B cell (primary cell): Measurements from ENCODE around the gene RBM6. TPM values are rescaled to one million over a fixed set of nuclear protein-coding genes. Genes with fewer than 3 reads are reported as not detected.

Experiments
- ATAC-seq: fragments of 200-7000 bp; cut with Tn5 transposase; one replicate; pipeline ENCODE4 v1.10.0; 2021; ENCODE audit warnings: low read depth, mild to moderate bottlenecking, moderate number of reproducible peaks, moderate library complexity
- CTCF ChIA-PET: fragments of 350-600 bp; sonication (Branson Sonifier 250); formaldehyde crosslinking; loops from one replicate; lab custom pipeline; 2021; ENCODE audit warnings: antibody characterized with exemption, inconsistent platforms; lab: Charles Lee
- POLR2A ChIA-PET: fragments of 350-600 bp; sonication (Branson Sonifier 250); formaldehyde crosslinking; loops from one replicate; lab custom pipeline; 2021; ENCODE audit warnings: antibody characterized with exemption; lab: Charles Lee
- DNase-seq: peaks from one replicate; pipeline ENCODE4 v3.0.0; 2013
- H2AFZ ChIP-seq: 2 replicates; pipeline ENCODE4 v1.6.1; 2012; ENCODE audit warnings: mild to moderate bottlenecking, low read depth, low read length; ENCODE audit not compliant: insufficient read depth, poor library complexity, severe bottlenecking
- H3K27ac ChIP-seq, 2 donors: 1 replicate in 1 of 2; 2 replicates in 1 of 2; pipeline ENCODE4 v1.5.1; 2012 to 2013; ENCODE audit warnings: low read length in 2 of 2, mild to moderate bottlenecking in 2 of 2, moderate library complexity in 1 of 2
- H3K27me3 ChIP-seq, 4 experiments: fragments of 200-600 bp in 1 of 4; sonication (generic) in 1 of 4; replicated peaks in 1 of 4; 1 replicate in 2 of 4; 2 replicates in 2 of 4; pipeline versions ENCODE4 v1.6.1 to v1.7.0; 2013 to 2016; ENCODE audit warnings: low read length in 3 of 4, mild to moderate bottlenecking in 2 of 4, mixed read lengths in 1 of 4, moderate library complexity in 1 of 4; ENCODE audit not compliant: insufficient read depth in 4 of 4, control insufficient read depth in 3 of 4; ENCODE audit errors: control extremely low read depth in 1 of 4
- H3K36me3 ChIP-seq, 2 experiments: replicated peaks in 1 of 2; 1 replicate in 1 of 2; 2 replicates in 1 of 2; pipeline versions ENCODE4 v1.6.1 to v1.7.1; 2013; ENCODE audit warnings: low read length in 1 of 2; ENCODE audit not compliant: insufficient read depth in 2 of 2, control insufficient read depth in 1 of 2; ENCODE audit errors: control extremely low read depth in 1 of 2, extremely low read depth in 1 of 2
- H3K4me1 ChIP-seq, 2 donors: fragments of 200-600 bp in 1 of 2; sonication (generic) in 1 of 2; 1 replicate in 1 of 2; 2 replicates in 1 of 2; pipeline versions ENCODE4 v1.5.1 to v1.6.1; 2013 to 2017; ENCODE audit warnings: low read length in 2 of 2; ENCODE audit not compliant: control insufficient read depth in 2 of 2, insufficient read depth in 2 of 2
- H3K4me2 ChIP-seq: replicated peaks from 2 replicates; pipeline ENCODE3; 2012; ENCODE audit warnings: mild to moderate bottlenecking, low read depth, low read length; ENCODE audit not compliant: poor library complexity, severe bottlenecking
- H3K4me3 ChIP-seq, 5 experiments: fragments of 200-600 bp in 1 of 5; sonication (generic) in 1 of 5; 1 replicate in 3 of 5; 2 replicates in 2 of 5; pipeline versions ENCODE4 v1.5.1 to v1.7.0; 2011 to 2016; ENCODE audit warnings: low read length in 4 of 5, mild to moderate bottlenecking in 4 of 5, low read depth in 2 of 5, control low read depth in 1 of 5, moderate library complexity in 1 of 5; ENCODE audit not compliant: insufficient read depth in 1 of 5; ENCODE audit errors: control extremely low read depth in 1 of 5, extremely low read depth in 1 of 5
- H3K79me2 ChIP-seq: fragments of 200-600 bp; sonication (generic); one replicate; pipeline ENCODE4 v1.6.0; 2016; ENCODE audit warnings: low read length; ENCODE audit not compliant: control insufficient read depth, insufficient read depth
- H3K9ac ChIP-seq: fragments of 200-600 bp; sonication (generic); 2 replicates; pipeline ENCODE4 v1.6.1; 2017; ENCODE audit warnings: mild to moderate bottlenecking, low read length, moderate library complexity
- H3K9me3 ChIP-seq, 3 donors: one replicate each; pipeline versions ENCODE4 v1.6.1 to v1.7.1; 2013; ENCODE audit warnings: low read length in 2 of 3; ENCODE audit not compliant: control insufficient read depth in 2 of 3, insufficient read depth in 1 of 3; ENCODE audit errors: control extremely low read depth in 1 of 3
- H4K20me1 ChIP-seq: 2 replicates; pipeline ENCODE4 v1.6.0; 2012; ENCODE audit warnings: mild to moderate bottlenecking, low read length; ENCODE audit not compliant: insufficient read depth, control insufficient read depth, poor library complexity, severe bottlenecking
- H3K27ac Mint-ChIP-seq: one replicate; pipeline ENCODE4 v1.8.0; 2021; ENCODE audit warnings: mixed read lengths
- H3K27me3 Mint-ChIP-seq: one replicate; pipeline ENCODE4 v1.8.0; 2021; ENCODE audit warnings: mixed read lengths
- H3K4me1 Mint-ChIP-seq: one replicate; pipeline ENCODE4 v1.8.0; 2021; ENCODE audit warnings: mixed read lengths
- H3K4me3 Mint-ChIP-seq: one replicate; pipeline ENCODE4 v1.8.0; 2021; ENCODE audit warnings: mixed read lengths
- H3K9me3 Mint-ChIP-seq: one replicate; pipeline ENCODE4 v1.8.0; 2022; ENCODE audit warnings: mixed read lengths; ENCODE audit not compliant: insufficient read depth
- CTCF ChIP-seq: fragments of 200-600 bp; IDR thresholded peaks from one replicate; pipeline ENCODE4 v1.8.0; 2022; ENCODE audit warnings: antibody characterized with exemption, mild to moderate bottlenecking
- EZH2 ChIP-seq: IDR thresholded peaks from 2 replicates; pipeline ENCODE4 v1.6.1; 2012; ENCODE audit warnings: borderline replicate concordance, low read depth, mild to moderate bottlenecking, moderate library complexity, low read length; ENCODE audit not compliant: insufficient read depth, poor library complexity, severe bottlenecking
- WGBS: methylation state at CpG from one replicate; pipeline ENCODE4 v1.1.5; 2013; ENCODE audit warnings: missing lambda C conversion rate; ENCODE audit not compliant: insufficient coverage; 5-methylcytosine and 5-hydroxymethylcytosine counted together
- intact Hi-C: fragments of 100-400 bp; cut with micrococcal nuclease; formaldehyde crosslinking; loops from one replicate; pipeline ENCODE4 v1.10.0; 2022
- polyA plus RNA-seq: library from polyadenylated mRNA; depleted of rRNA; stranded (reverse); fragments of >200 nt; gene quantifications from 2 replicates; pipeline ENCODE4 v1.2.3, GENCODE V29; 2012
- total RNA-seq, 2 donors: library from RNA; stranded (reverse); fragments of 120-200 nt in 1 of 2; gene quantifications; 1 replicate in 1 of 2; 2 replicates in 1 of 2; pipeline versions ENCODE4 v1.2.3 to v1.2.4, GENCODE V29; 2013 to 2022

The RBM6 gene
- total and polyA plus RNA-seq, 2 donors (not counting 1 experiment from before 2014, with no cell fraction given) = 223 to 285 TPM

- ChIA-PET POLR2A (interaction anchor here (0.6 kb wide), 1 partner anchor 1102 kb away, joined by 3 read pairs; no protein-coding TSS in a partner anchor), CTCF (no interaction called here)
- no peaks in the 10 kb centered on the region for H3K27me3 Mint-ChIP-seq
- peak overlapping the region; percentile 11 for H3K27ac Mint-ChIP-seq
- H3K9me3 ChIP-seq = no peaks in the 10 kb centered on the region
- H3K4me1 Mint-ChIP-seq = peaks cover 56% of the 10 kb centered on the region
- no peak overlapping the region for H3K4me3 ChIP-seq
- DNase-seq = peak; percentile 46
- H3K4me3 Mint-ChIP-seq = peak overlapping the region; percentile 49
- peaks cover 34% of the 10 kb centered on the region for H4K20me1 ChIP-seq
- peak overlapping the region in 1 of 2 donors; percentile 57 for H3K27ac ChIP-seq
- peaks cover 0 to 3% of the 10 kb centered on the region in 2 experiments for H3K36me3 ChIP-seq
- WGBS = 27% methylated on average over 2 of the region's 2 CpGs
- no peak overlapping the region for H2AFZ ChIP-seq
- H3K27me3 ChIP-seq = no peaks in the 10 kb centered on the region
- intact Hi-C loops = loop anchor here (5.0 kb wide), 2 partner anchors 145 to 155 kb away; partner anchors contain the start of genes IP6K1 and RBM5
- peaks cover 34 to 57% of the 10 kb centered on the region in 2 donors for H3K4me1 ChIP-seq
- H3K9me3 Mint-ChIP-seq = no peaks in the 10 kb centered on the region
- no peak overlapping the region for H3K9ac ChIP-seq
- peaks cover 74% of the 10 kb centered on the region for H3K79me2 ChIP-seq
- no peak for TF ChIP-seq CTCF
- TF ChIP-seq EZH2 = no peak
- H3K4me2 ChIP-seq = peak overlapping the region; percentile 28
- ATAC-seq = no peak
Observed at GRCh38 chr3:49942651-49943050, 2.7 kb downstream of the RBM6 start.

GRCh38 chr3:49952924-49953323, 13.0 kb downstream of the RBM6 start:
- Histone ChIP-seq H3K27me3 (no peaks in the 10 kb centered on the region), H3K4me3 (no peak overlapping the region), H3K36me3 (no peaks in the 10 kb centered on the region), H3K9ac (no peak overlapping the region), H2AFZ (no peak overlapping the region), H3K4me1 (peaks cover 2 to 12% of the 10 kb centered on the region in 2 donors), H4K20me1 (peaks cover 68% of the 10 kb centered on the region), H3K9me3 (no peaks in the 10 kb centered on the region), H3K27ac (no peak overlapping the region), H3K4me2 (no peak overlapping the region), H3K79me2 (peaks cover 98% of the 10 kb centered on the region)
- TF ChIP-seq CTCF = no peak
- Mint-ChIP-seq H3K27ac (no peak overlapping the region), H3K4me1 (peaks cover 32% of the 10 kb centered on the region), H3K4me3 (no peak overlapping the region), H3K27me3 (no peaks in the 10 kb centered on the region), H3K9me3 (no peaks in the 10 kb centered on the region)
- WGBS = 100% methylated on average over 4 of the region's 6 CpGs
- DNase-seq (no peak), ATAC-seq (no peak)
- ChIA-PET CTCF (no interaction called here), POLR2A (no interaction called here)
- intact Hi-C loops = no loop called here
